HG03108 (cell line): Measurements from ENCODE around the gene SCARF1.
A peak's percentile ranks its signal among the peaks of the same experiment; 100 is the strongest.
"Not testable (repeated sequence)": the region's sequence is repeated elsewhere in the genome, so short reads cannot be mapped to it uniquely, and the experiment has no call there.

Experiments
- ATAC-seq: cut with Tn5 transposase; IDR thresholded peaks from one replicate; pipeline ENCODE4 v1.9.1; 2021; ENCODE audit warnings: moderate library complexity; ENCODE audit not compliant: unreplicated experiment

The SCARF1 gene

DNA sequence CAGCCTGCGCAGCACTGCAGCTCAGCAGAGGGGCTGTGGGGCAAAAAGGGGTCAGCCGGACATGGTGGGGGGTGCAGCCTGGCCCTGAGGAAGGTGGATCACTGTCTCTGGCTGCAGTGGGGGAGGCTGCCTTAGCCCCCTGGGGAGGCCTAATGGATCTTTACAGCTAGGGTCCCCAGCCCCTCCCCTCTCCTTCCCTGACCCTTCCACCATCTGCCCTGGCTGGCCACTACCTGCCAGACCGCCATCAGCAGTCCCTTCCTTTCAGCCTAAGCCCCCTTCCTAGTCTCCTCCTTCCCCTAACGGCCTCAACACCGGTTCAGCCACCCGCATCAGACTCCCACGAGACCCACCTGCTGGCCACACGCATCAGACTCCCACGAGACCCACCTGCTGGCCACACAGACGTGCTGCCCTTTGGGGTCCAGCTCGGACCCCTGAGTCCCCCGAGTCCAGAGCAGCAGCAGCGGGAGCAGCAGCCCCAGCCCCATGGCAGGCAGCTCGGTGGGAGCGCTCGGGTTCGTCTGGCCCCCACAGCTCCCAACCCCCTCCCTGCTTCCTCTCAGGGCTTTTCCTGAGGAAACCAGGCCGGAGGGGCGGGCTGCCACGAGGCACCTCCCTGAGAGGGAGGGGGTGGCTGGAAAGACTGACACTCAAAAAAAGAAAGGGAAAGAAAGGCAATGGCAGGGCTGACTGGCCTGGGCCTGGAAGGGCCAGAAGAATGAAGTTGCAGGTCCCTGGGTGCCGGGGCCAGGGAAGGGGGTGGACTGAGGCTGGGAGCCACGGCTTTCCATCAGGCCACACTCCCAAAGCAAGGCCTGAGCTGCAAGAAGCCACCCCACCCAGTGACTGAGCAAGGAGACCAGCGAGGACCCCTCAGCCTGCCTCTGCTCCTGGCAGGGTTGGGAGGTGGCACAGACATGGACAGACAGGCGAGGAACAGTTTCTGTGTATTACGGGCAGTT is at the start of gene SCARF1:
Gene SCARF1 (minus strand): TSS at position 526 of the 965 bp plus-strand sequence. CDS start 35 bp downstream, at position 491.
- no peak for ATAC-seq

GRCh38 chr17:1693339-1693738 is 47.8 kb upstream of the SCARF1 start:
- no peak for ATAC-seq

- no peak for ATAC-seq
Observed at GRCh38 chr17:1690544-1691221, 45.2 kb upstream of the SCARF1 start.

DNA sequence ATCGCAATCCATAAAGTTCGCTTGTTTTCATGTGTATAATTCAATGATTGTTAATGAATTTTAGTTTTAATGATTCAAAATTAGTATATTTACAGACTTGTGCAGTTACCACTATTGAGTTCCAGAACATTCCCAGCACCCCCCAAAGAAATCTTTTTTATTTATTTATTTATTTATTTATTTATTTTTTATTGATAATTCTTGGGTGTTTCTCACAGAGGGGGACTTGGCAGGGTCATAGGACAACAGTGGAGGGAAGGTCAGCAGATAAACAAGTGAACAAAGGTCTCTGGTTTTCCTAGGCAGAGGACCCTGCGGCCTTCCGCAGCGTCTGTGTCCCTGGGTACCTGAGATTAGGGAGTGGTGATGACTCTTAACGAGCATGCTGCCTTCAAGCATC is 42.9 kb upstream of the SCARF1 start:
- not testable (repeated sequence) for ATAC-seq

- no peak for ATAC-seq
Observed at GRCh38 chr17:1686086-1686485, 40.6 kb upstream of the SCARF1 start.

- peak; percentile 99 for ATAC-seq
Observed at GRCh38 chr17:1684378-1685189, 39.1 kb upstream of the SCARF1 start, which contains the start of gene PRPF8. TSS of gene PRPF8 (minus strand) at chr17:1684867. CDS start at chr17:1684571, 296 bp downstream.

GRCh38 chr17:1683459-1683858 is 37.9 kb upstream of the SCARF1 start:
- ATAC-seq = no peak

DNA sequence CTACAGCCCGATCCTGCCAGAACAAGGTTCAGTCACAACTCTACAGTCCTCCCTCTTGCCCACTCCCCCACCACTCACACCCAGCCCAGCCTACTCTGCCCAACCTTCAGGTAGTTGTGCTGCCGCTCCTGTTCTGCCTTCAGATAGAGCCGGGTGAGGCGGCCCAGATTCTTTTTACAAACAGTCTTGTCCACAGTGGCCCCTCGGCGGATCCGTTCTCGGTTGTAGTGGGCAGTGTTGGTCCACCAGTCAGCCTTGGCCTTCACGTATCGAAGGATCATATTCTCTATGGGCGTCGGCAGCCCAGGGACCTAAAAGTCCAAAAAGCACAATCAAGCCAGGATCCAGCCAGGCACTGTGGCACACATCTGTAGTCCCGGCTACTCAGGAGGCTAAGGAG is 30.9 kb upstream of the SCARF1 start:
- no peak for ATAC-seq

GRCh38 chr17:1673041-1673785 is 27.7 kb upstream of the SCARF1 start:
- no peak for ATAC-seq

- ATAC-seq = not testable (repeated sequence)
Observed at GRCh38 chr17:1663934-1664333, 18.4 kb upstream of the SCARF1 start.

DNA sequence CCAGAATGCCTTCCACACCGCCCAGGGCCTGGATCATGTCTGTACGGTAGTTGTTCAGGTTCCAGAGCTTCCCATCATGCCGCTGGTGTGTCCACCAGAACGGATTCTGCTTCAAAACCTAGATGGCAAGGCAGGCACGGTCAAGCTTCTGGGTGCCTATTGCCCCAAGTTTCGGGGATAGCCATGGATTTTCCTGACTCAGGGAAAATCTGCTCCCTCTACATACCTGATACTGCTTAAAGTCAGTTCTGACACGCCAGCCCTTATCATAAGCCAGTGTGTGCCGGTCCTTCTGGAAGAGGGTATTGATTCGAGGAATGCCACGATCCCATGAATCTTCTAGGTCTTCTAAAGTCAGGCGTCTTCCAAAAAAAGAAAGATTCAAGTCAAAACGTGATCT is 15.5 kb upstream of the SCARF1 start:
- ATAC-seq = no peak

DNA sequence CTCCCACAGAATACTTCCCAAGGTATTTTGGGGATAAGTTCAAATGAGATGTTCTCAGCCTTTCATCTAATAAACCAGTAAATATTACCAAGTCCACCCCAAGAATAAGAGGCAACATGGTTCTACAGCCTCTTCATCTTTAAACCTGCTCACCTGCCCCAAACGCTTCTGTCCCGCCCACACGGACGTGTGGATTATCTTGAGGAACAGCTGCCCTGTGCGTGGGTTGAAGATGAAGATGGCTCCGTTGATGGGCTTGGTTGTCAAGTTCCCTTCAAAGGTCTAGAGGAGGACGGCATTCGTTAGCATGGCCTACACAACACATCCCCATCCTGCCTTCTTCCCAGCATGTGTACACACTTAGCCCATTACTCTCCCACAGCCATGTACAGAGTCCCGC is 12.6 kb upstream of the SCARF1 start:
- no peak for ATAC-seq

- no peak for ATAC-seq
Observed at GRCh38 chr17:1653735-1654134, 8.2 kb upstream of the SCARF1 start.

DNA sequence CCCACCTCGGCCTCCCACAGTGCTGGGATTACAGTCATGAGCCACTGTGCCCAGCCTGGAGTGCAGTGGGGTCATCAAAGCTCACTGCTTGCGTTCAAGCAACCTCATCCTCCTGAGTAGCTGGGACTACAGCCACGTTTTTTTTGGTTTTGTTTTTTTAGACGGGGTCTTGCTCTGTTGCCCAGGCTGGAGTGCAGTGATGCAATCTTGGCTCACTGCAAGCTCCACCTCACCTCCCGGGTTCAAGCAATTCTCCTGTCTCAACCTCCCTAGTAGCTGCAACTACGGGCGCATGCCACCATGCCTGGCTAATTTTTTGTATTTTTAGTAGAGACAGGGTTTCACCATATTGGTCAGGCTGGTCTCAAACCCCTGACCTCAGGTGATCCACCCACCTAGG is 7.3 kb upstream of the SCARF1 start:
- not testable (repeated sequence) for ATAC-seq

- no peak for ATAC-seq
Observed at GRCh38 chr17:1651559-1651844, 6.0 kb upstream of the SCARF1 start.

- no peak for ATAC-seq
Observed at GRCh38 chr17:1650731-1651558, 5.4 kb upstream of the SCARF1 start.

DNA sequence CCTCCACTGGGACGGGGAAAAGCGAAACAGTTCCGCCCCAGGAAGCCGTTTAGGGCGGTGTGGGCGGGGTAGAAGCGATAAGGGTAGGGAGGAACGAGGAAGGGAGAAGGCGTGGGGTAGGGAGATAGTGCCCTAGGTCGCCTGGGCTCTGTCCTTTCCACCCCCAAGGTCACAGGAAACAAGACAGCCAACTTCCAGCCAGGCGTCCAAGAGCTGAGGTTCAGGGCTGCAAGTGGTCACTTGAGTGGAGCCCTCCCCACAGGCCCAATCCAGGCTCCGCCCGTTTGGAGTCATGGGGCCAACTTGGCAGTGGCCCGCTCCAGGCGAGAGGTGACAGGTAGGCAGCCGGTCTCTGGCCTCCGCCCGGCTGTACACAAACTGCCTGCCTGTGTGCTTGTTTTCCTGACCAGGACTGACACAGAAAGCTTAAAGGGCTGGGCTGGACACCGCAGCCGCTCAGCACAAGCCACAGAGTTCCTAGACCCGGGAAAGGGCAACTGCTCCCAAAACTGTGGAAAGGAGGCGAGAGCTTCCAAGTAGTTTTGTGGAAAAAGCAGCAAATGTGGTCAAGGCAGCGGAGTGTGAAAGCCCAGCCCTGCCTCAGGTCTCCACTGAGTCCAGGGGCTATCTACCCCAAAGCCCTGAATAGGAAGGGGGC is 4.4 kb upstream of the SCARF1 start, which contains the start of gene RILP:
Gene RILP (minus strand): TSS at position 23 of the 658 bp plus-strand sequence. CDS start 62 bp downstream, outside the sequence.
- ATAC-seq = no peak

DNA sequence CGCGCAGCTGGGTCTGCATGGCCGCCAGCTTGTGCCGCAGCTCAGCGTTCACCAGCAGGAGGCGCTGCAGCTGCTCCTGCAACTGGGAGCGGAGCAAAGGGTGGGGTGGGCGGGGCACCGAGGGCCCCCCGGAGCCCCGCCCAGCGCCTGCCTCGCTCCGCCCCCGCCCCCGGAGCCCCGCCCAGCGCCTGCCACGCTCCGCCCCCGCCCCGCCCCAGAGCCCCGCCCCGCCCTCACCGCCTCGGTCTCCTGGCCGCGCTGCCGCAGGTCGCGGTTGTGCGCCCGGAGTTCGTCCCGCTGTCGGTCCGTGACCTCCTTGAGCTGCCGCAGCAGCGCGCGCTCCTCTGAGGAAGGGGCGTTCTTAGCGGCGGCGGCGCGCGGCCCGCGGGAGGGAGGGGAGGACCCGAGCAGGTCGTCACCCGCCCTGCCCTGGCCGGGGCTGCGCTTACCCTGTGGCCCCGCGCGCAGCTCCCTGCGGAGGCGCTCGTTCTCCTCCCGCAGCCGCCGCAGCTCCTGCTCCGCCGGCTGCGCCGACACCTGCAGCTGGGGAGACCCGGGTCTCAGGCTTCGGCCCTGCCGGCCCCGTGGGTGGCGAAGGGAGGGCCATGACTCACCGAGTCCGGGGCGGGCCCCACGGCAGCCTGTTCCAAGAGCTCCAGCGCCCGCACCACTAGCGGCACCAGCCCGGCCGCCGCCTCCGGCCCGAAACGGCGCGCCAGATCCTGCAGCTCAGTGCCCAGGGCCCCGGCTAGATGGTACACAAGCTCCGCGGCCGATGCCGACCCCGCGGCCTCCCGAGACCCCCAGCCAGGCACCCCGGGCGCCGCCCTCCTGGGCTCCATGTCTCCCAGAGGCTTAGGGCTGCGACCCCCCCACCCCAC is 3.7 kb upstream of the SCARF1 start:
- peak; percentile 36 for ATAC-seq
